Measurements from ENCODE around the gene STK17A. TPM values are rescaled to one million over a fixed set of nuclear protein-coding genes. Genes with fewer than 3 reads are reported as not detected.
"Not testable (repeated sequence)": the region's sequence is repeated elsewhere in the genome, so short reads cannot be mapped to it uniquely, and the experiment has no call there.

Gene STK17A
- total RNA-seq, 1 experiment from 2014 or later = 21.3 TPM

- no peaks in the 10 kb centered on the region for H3K9me3 ChIP-seq (ENCODE audit: control insufficient read depth, insufficient read depth, low read depth, low read length)
- BruUV-seq (replicated peaks) = TSS peak; percentile 70
- ChIA-PET POLR2A (interaction anchor here (0.6 kb wide), 1 partner anchor 91 kb away, joined by 7 read pairs; no protein-coding TSS in a partner anchor), CTCF (interaction anchor here (0.6 to 2.5 kb wide), 3 partner anchors 66 to 116 kb away, joined by 5 to 16 read pairs (median 5); no protein-coding TSS in a partner anchor)
- TF ChIP-seq REST (IDR thresholded peaks at IDR 0.05; ENCODE audit: insufficient read depth in 1 of 2, low read depth in 2 of 2, low read length in 1 of 2) = no peak
- no peak for TF ChIP-seq SIN3A (IDR thresholded peaks at IDR 0.05; ENCODE audit: borderline replicate concordance, insufficient read depth, low read depth, low read length)
- no peak for TF ChIP-seq POLR2AphosphoS5 (IDR thresholded peaks at IDR 0.05; ENCODE audit: low read depth, low read length)
- TF ChIP-seq TCF7L2 (IDR thresholded peaks at IDR 0.05; ENCODE audit: low read depth, low read length) = no peak
- no peak for TF ChIP-seq CTCF (IDR thresholded peaks at IDR 0.05)
- intact Hi-C loops (cut with micrococcal nuclease; ENCODE audit: unreplicated experiment) = loop anchor here (5.0 kb wide), 1 partner anchor 143 kb away; the partner anchor contains the start of gene COA1
- in situ Hi-C loops (cut with HindIII; ENCODE audit: low pct_unique_long_range_greater_than_20kb, low sequenced_read_pairs) = loop anchor here (25.0 kb wide), 1 partner anchor 128 kb away; no protein-coding TSS in a partner anchor
- H3K27me3 ChIP-seq (ENCODE audit: control insufficient read depth, insufficient read depth, low read length) = peaks cover 19% of the 10 kb centered on the region
- peaks cover 34% of the 10 kb centered on the region for H3K4me1 ChIP-seq (ENCODE audit: control insufficient read depth, insufficient read depth, low read length)
- ATAC-seq (no peak; the same call in 1 of the 2 replicates), DNase-seq (ENCODE audit: low read depth, low spot score) (peak; percentile 43)
- peak overlapping the region; percentile 90 for H3K27ac ChIP-seq (ENCODE audit: low read length)
- H3K36me3 ChIP-seq (ENCODE audit: control insufficient read depth, insufficient read depth, low read length) = no peaks in the 10 kb centered on the region; the same call in 1 of the 2 replicates
- H3K4me3 ChIP-seq (ENCODE audit: low read depth in 2 of 2, low read length in 2 of 2) = peak overlapping the region; percentile 89
Measured at GRCh38 chr7:43584195-43584586, 1.3 kb downstream of the STK17A start.

GRCh38 chr7:43584733-43585132, 1.8 kb downstream of the STK17A start:
- peak overlapping the region; percentile 90 for H3K27ac ChIP-seq (ENCODE audit: low read length)
- H3K4me3 ChIP-seq (ENCODE audit: low read depth in 2 of 2, low read length in 2 of 2) = peak overlapping the region; percentile 89
- H3K27me3 ChIP-seq (ENCODE audit: control insufficient read depth, insufficient read depth, low read length) = peaks cover 19% of the 10 kb centered on the region
- not testable (repeated sequence) for H3K36me3 ChIP-seq (ENCODE audit: control insufficient read depth, insufficient read depth, low read length); ATAC-seq; DNase-seq (ENCODE audit: low read depth, low spot score); BruUV-seq (replicated peaks); H3K9me3 ChIP-seq (ENCODE audit: control insufficient read depth, insufficient read depth, low read depth, low read length)
- ChIA-PET CTCF (interaction anchor here (1.0 to 2.5 kb wide), 2 partner anchors 94 to 115 kb away, joined by 5 to 16 read pairs; no protein-coding TSS in a partner anchor), POLR2A (interaction anchor here (0.6 to 1.0 kb wide), 3 partner anchors 37 to 646 kb away, joined by 4 to 7 read pairs (median 4); no protein-coding TSS in a partner anchor)
- intact Hi-C loops (cut with micrococcal nuclease; ENCODE audit: unreplicated experiment) (loop anchor here (5.0 kb wide), 1 partner anchor 143 kb away; the partner anchor contains the start of gene COA1), in situ Hi-C loops (cut with HindIII; ENCODE audit: low pct_unique_long_range_greater_than_20kb, low sequenced_read_pairs) (loop anchor here (25.0 kb wide), 1 partner anchor 128 kb away; no protein-coding TSS in a partner anchor)
- peaks cover 35% of the 10 kb centered on the region for H3K4me1 ChIP-seq (ENCODE audit: control insufficient read depth, insufficient read depth, low read length)

- in situ Hi-C loops (cut with HindIII; ENCODE audit: low pct_unique_long_range_greater_than_20kb, low sequenced_read_pairs) (loop anchor here (25.0 kb wide), 1 partner anchor 127 kb away; no protein-coding TSS in a partner anchor), intact Hi-C loops (cut with micrococcal nuclease; ENCODE audit: unreplicated experiment) (no loop called here)
- Histone ChIP-seq H3K27ac (ENCODE audit: low read length) (peak overlapping the region; percentile 52), H3K4me1 (ENCODE audit: control insufficient read depth, insufficient read depth, low read length) (peaks cover 35% of the 10 kb centered on the region), H3K9me3 (ENCODE audit: control insufficient read depth, insufficient read depth, low read depth, low read length) (no peaks in the 10 kb centered on the region), H3K4me3 (ENCODE audit: low read depth in 2 of 2, low read length in 2 of 2) (peak overlapping the region; percentile 89; a peak in 3 of 4 replicates), H3K36me3 (ENCODE audit: control insufficient read depth, insufficient read depth, low read length) (no peaks in the 10 kb centered on the region; the same call in 1 of the 2 replicates), H3K27me3 (ENCODE audit: control insufficient read depth, insufficient read depth, low read length) (peaks cover 17% of the 10 kb centered on the region)
- no peak for TF ChIP-seq CTCF (IDR thresholded peaks at IDR 0.05)
- no peak for TF ChIP-seq TCF7L2 (IDR thresholded peaks at IDR 0.05; ENCODE audit: low read depth, low read length)
- no peak for TF ChIP-seq REST (IDR thresholded peaks at IDR 0.05; ENCODE audit: insufficient read depth in 1 of 2, low read depth in 2 of 2, low read length in 1 of 2)
- no peak for TF ChIP-seq POLR2AphosphoS5 (IDR thresholded peaks at IDR 0.05; ENCODE audit: low read depth, low read length)
- TF ChIP-seq SIN3A (IDR thresholded peaks at IDR 0.05; ENCODE audit: borderline replicate concordance, insufficient read depth, low read depth, low read length) = no peak
- no peak for ATAC-seq
- BruUV-seq (replicated peaks) = no TSS peak
- ChIA-PET POLR2A (interaction anchor here (0.6 to 1.0 kb wide), 5 partner anchors 36 to 352 kb away, joined by 3 to 7 read pairs (median 4); no protein-coding TSS in a partner anchor), CTCF (interaction anchor here (2.5 kb wide), 1 partner anchor 115 kb away, joined by 16 read pairs; no protein-coding TSS in a partner anchor)
- no peak for DNase-seq (ENCODE audit: low read depth, low spot score)
Measured at GRCh38 chr7:43585562-43585961, 2.7 kb downstream of the STK17A start.
